Epithelial cell of esophagus (primary cell): ENCODE results near the gene OR1L4.

Experiments used
- DNase-seq: peaks from one replicate; pipeline ENCODE4 v3.0.0; 2010; ENCODE audit warnings: low read depth
- H3K4me3 ChIP-seq: 2 replicates; pipeline ENCODE4 v1.5.1; 2011; ENCODE audit warnings: mild to moderate bottlenecking, low read length, control low read depth
- CTCF ChIP-seq: IDR thresholded peaks from 2 replicates; pipeline ENCODE4 v1.5.1; 2011; ENCODE audit warnings: low read depth, mild to moderate bottlenecking, low read length, control low read depth, inconsistent platforms; ENCODE audit not compliant: insufficient read depth; ENCODE audit errors: missing control alignments

Gene OR1L4

GRCh38 chr9:122767817-122768216 is 44.0 kb downstream of the OR1L4 start:
- no peak for TF ChIP-seq CTCF
- no peak for DNase-seq
- H3K4me3 ChIP-seq = no peak overlapping the region
